ENCODE measurements around the gene CD200R1.
"Not testable (repeated sequence)": the region's sequence is repeated elsewhere in the genome, so short reads cannot be mapped to it uniquely, and the experiment has no call there.

Gene CD200R1

GRCh38 chr3:112931736-112932521 is 43.0 kb downstream of the CD200R1 start:
- no peak overlapping the region for H3K9ac ChIP-seq (ENCODE audit: low read depth, low read length)
- H3K4me1 ChIP-seq (ENCODE audit: control insufficient read depth, insufficient read depth, low read length), result no peaks in the 10 kb centered on the region
- H3K4me3 ChIP-seq (ENCODE audit: low read depth, low read length), result no peak overlapping the region
- H3K9me3 ChIP-seq (ENCODE audit: control insufficient read depth, insufficient read depth, low read length), result no peaks in the 10 kb centered on the region
- H3K36me3 ChIP-seq (ENCODE audit: control insufficient read depth, insufficient read depth, low read length), result no peaks in the 10 kb centered on the region
- no peak overlapping the region for H3K27ac ChIP-seq (ENCODE audit: low read depth, low read length)
- H3K27me3 ChIP-seq (ENCODE audit: control insufficient read depth, insufficient read depth, low read length), result no peaks in the 10 kb centered on the region

DNA sequence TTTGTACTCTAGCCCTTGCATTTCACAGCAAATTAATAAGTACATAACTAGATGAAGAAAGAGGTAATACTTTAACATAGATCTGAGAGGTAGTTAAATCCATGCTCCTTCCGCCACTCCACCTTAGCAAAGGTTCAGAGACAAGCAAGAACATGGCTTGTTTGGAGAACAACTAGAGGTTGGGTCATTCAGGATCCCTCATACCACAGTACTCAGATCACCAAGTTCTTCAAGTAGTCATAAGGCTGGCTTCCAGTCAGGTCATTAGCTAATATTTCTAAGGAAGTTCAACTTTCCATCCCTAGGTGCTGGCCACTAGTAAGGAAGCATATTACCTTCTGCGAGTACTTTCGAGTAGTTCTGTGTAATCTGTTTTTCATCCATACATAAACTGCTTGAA is 44.1 kb downstream of the CD200R1 start:
- no peak overlapping the region for H3K4me3 ChIP-seq (ENCODE audit: low read depth, low read length)
- H3K4me1 ChIP-seq (ENCODE audit: control insufficient read depth, insufficient read depth, low read length), result no peaks in the 10 kb centered on the region
- H3K27me3 ChIP-seq (ENCODE audit: control insufficient read depth, insufficient read depth, low read length), result no peaks in the 10 kb centered on the region
- no peaks in the 10 kb centered on the region for H3K9me3 ChIP-seq (ENCODE audit: control insufficient read depth, insufficient read depth, low read length)
- no peak overlapping the region for H3K9ac ChIP-seq (ENCODE audit: low read depth, low read length)
- H3K27ac ChIP-seq (ENCODE audit: low read depth, low read length), result no peak overlapping the region
- no peaks in the 10 kb centered on the region for H3K36me3 ChIP-seq (ENCODE audit: control insufficient read depth, insufficient read depth, low read length)

GRCh38 chr3:112925969-112926368 is 48.9 kb downstream of the CD200R1 start:
- Histone ChIP-seq H3K9ac (ENCODE audit: low read depth, low read length) (no peak overlapping the region), H3K4me1 (ENCODE audit: control insufficient read depth, insufficient read depth, low read length) (no peaks in the 10 kb centered on the region), H3K36me3 (ENCODE audit: control insufficient read depth, insufficient read depth, low read length) (no peaks in the 10 kb centered on the region), H3K27me3 (ENCODE audit: control insufficient read depth, insufficient read depth, low read length) (no peaks in the 10 kb centered on the region), H3K9me3 (ENCODE audit: control insufficient read depth, insufficient read depth, low read length) (no peaks in the 10 kb centered on the region), H3K4me3 (ENCODE audit: low read depth, low read length) (no peak overlapping the region), H3K27ac (ENCODE audit: low read depth, low read length) (no peak overlapping the region)

GRCh38 chr3:112925560-112925959 is 49.3 kb downstream of the CD200R1 start:
- Histone ChIP-seq H3K27ac (ENCODE audit: low read depth, low read length) (no peak overlapping the region), H3K36me3 (ENCODE audit: control insufficient read depth, insufficient read depth, low read length) (no peaks in the 10 kb centered on the region), H3K4me1 (ENCODE audit: control insufficient read depth, insufficient read depth, low read length) (no peaks in the 10 kb centered on the region), H3K9ac (ENCODE audit: low read depth, low read length) (no peak overlapping the region), H3K9me3 (ENCODE audit: control insufficient read depth, insufficient read depth, low read length) (no peaks in the 10 kb centered on the region), H3K27me3 (ENCODE audit: control insufficient read depth, insufficient read depth, low read length) (no peaks in the 10 kb centered on the region), H3K4me3 (ENCODE audit: low read depth, low read length) (no peak overlapping the region)

GRCh38 chr3:112919541-112919940 is 55.4 kb downstream of the CD200R1 start:
- H3K4me1 ChIP-seq (ENCODE audit: control insufficient read depth, insufficient read depth, low read length); H3K9ac ChIP-seq (ENCODE audit: low read depth, low read length); H3K27me3 ChIP-seq (ENCODE audit: control insufficient read depth, insufficient read depth, low read length); H3K9me3 ChIP-seq (ENCODE audit: control insufficient read depth, insufficient read depth, low read length); H3K36me3 ChIP-seq (ENCODE audit: control insufficient read depth, insufficient read depth, low read length); H3K27ac ChIP-seq (ENCODE audit: low read depth, low read length); H3K4me3 ChIP-seq (ENCODE audit: low read depth, low read length): not testable (repeated sequence)

- Histone ChIP-seq H3K9me3 (ENCODE audit: control insufficient read depth, insufficient read depth, low read length) (no peaks in the 10 kb centered on the region; the same call in 1 of the 2 replicates), H3K27me3 (ENCODE audit: control insufficient read depth, insufficient read depth, low read length) (no peaks in the 10 kb centered on the region), H3K9ac (ENCODE audit: low read depth, low read length) (no peak overlapping the region), H3K27ac (ENCODE audit: low read depth, low read length) (no peak overlapping the region), H3K4me3 (ENCODE audit: low read depth, low read length) (no peak overlapping the region), H3K36me3 (ENCODE audit: control insufficient read depth, insufficient read depth, low read length) (no peaks in the 10 kb centered on the region), H3K4me1 (ENCODE audit: control insufficient read depth, insufficient read depth, low read length) (no peaks in the 10 kb centered on the region)
Observed at GRCh38 chr3:112908252-112908651, 66.7 kb downstream of the CD200R1 start.

- no peaks in the 10 kb centered on the region for H3K27me3 ChIP-seq (ENCODE audit: control insufficient read depth, insufficient read depth, low read length)
- no peak overlapping the region for H3K4me3 ChIP-seq (ENCODE audit: low read depth, low read length)
- no peak overlapping the region for H3K27ac ChIP-seq (ENCODE audit: low read depth, low read length)
- H3K9me3 ChIP-seq (ENCODE audit: control insufficient read depth, insufficient read depth, low read length), result no peaks in the 10 kb centered on the region; the same call in 1 of the 2 replicates
- no peak overlapping the region for H3K9ac ChIP-seq (ENCODE audit: low read depth, low read length)
- no peaks in the 10 kb centered on the region for H3K36me3 ChIP-seq (ENCODE audit: control insufficient read depth, insufficient read depth, low read length)
- H3K4me1 ChIP-seq (ENCODE audit: control insufficient read depth, insufficient read depth, low read length), result no peaks in the 10 kb centered on the region
Observed at GRCh38 chr3:112904786-112905185, 70.1 kb downstream of the CD200R1 start.

GRCh38 chr3:112900113-112900512 is 74.8 kb downstream of the CD200R1 start:
- Histone ChIP-seq H3K27ac (ENCODE audit: low read depth, low read length) (no peak overlapping the region), H3K9me3 (ENCODE audit: control insufficient read depth, insufficient read depth, low read length) (no peaks in the 10 kb centered on the region; the same call in 1 of the 2 replicates), H3K36me3 (ENCODE audit: control insufficient read depth, insufficient read depth, low read length) (no peaks in the 10 kb centered on the region), H3K27me3 (ENCODE audit: control insufficient read depth, insufficient read depth, low read length) (no peaks in the 10 kb centered on the region), H3K9ac (ENCODE audit: low read depth, low read length) (no peak overlapping the region), H3K4me3 (ENCODE audit: low read depth, low read length) (no peak overlapping the region), H3K4me1 (ENCODE audit: control insufficient read depth, insufficient read depth, low read length) (peaks cover 27% of the 10 kb centered on the region)

DNA sequence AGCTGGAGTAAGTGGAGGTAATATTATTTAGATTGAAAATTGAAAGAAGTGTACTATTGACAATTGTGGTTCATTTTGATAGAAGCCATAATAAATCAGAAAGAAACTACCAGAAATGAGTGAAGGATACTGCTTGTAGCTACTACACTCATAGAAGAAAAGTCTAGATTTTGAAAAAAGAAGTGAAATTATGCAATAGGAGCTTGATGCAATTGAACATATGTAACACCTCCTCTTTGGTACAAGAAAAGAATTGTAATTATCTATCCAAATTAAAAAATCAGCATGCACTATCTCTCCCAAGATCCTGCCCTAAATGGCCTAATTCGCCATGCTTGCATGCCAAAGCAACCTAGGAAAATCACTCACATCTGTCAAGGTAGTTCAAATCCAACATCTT is 77.1 kb downstream of the CD200R1 start:
- no peaks in the 10 kb centered on the region for H3K36me3 ChIP-seq (ENCODE audit: control insufficient read depth, insufficient read depth, low read length)
- H3K4me3 ChIP-seq (ENCODE audit: low read depth, low read length), result no peak overlapping the region
- H3K27me3 ChIP-seq (ENCODE audit: control insufficient read depth, insufficient read depth, low read length), result no peaks in the 10 kb centered on the region
- H3K4me1 ChIP-seq (ENCODE audit: control insufficient read depth, insufficient read depth, low read length), result peaks cover 39% of the 10 kb centered on the region
- H3K27ac ChIP-seq (ENCODE audit: low read depth, low read length), result no peak overlapping the region
- no peak overlapping the region for H3K9ac ChIP-seq (ENCODE audit: low read depth, low read length)
- H3K9me3 ChIP-seq (ENCODE audit: control insufficient read depth, insufficient read depth, low read length), result no peaks in the 10 kb centered on the region

- Histone ChIP-seq H3K36me3 (ENCODE audit: control insufficient read depth, insufficient read depth, low read length) (no peaks in the 10 kb centered on the region), H3K9me3 (ENCODE audit: control insufficient read depth, insufficient read depth, low read length) (no peaks in the 10 kb centered on the region), H3K27ac (ENCODE audit: low read depth, low read length) (peak overlapping the region; percentile 53), H3K4me3 (ENCODE audit: low read depth, low read length) (no peak overlapping the region), H3K9ac (ENCODE audit: low read depth, low read length) (no peak overlapping the region), H3K27me3 (ENCODE audit: control insufficient read depth, insufficient read depth, low read length) (no peaks in the 10 kb centered on the region), H3K4me1 (ENCODE audit: control insufficient read depth, insufficient read depth, low read length) (peaks cover 47% of the 10 kb centered on the region)
Observed at GRCh38 chr3:112894258-112894657, 80.6 kb downstream of the CD200R1 start.

DNA sequence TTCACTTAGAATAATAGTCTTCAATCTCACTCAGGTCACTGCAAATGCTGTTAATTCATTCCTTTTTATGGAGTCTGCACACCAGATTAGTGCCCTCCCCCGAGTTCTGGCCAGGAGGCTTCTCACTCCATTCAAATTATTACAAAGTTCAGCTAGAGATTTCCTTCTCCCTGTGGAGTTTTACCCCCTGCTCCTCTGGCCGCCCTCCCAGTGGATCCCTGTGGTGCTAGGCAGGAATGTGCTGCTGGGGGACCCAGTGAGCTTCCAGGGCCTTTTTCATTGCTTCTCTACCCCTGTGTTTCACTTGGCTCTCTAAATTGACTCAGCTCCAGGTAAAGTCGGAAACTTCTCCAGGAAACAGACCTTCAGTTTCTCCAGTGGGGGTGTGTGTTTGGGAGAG is 85.5 kb downstream of the CD200R1 start:
- Histone ChIP-seq H3K36me3 (ENCODE audit: control insufficient read depth, insufficient read depth, low read length) (no peaks in the 10 kb centered on the region), H3K9me3 (ENCODE audit: control insufficient read depth, insufficient read depth, low read length) (no peaks in the 10 kb centered on the region), H3K4me1 (ENCODE audit: control insufficient read depth, insufficient read depth, low read length) (peaks cover 22% of the 10 kb centered on the region), H3K9ac (ENCODE audit: low read depth, low read length) (no peak overlapping the region), H3K27ac (ENCODE audit: low read depth, low read length) (peak overlapping the region; percentile 45), H3K4me3 (ENCODE audit: low read depth, low read length) (no peak overlapping the region), H3K27me3 (ENCODE audit: control insufficient read depth, insufficient read depth, low read length) (no peaks in the 10 kb centered on the region)

Measured in HUES48 (cell line).